ENCODE data around the gene TPP1.

Gene TPP1

GRCh38 chr11:6657346-6657745 lies 38.1 kb upstream of the TPP1 start:
- TF ChIP-seq CTCF (IDR thresholded peaks at IDR 0.05) (no peak), ZFX (IDR thresholded peaks at IDR 0.05; ENCODE audit: borderline replicate concordance) (no peak)
- H3K27ac ChIP-seq = no peak overlapping the region

- no peak overlapping the region for H3K27ac ChIP-seq
- TF ChIP-seq CTCF (IDR thresholded peaks at IDR 0.05) (no peak), ZFX (IDR thresholded peaks at IDR 0.05; ENCODE audit: borderline replicate concordance) (no peak)
These were observed 37.7 kb upstream of the TPP1 start for GRCh38 chr11:6656936-6657335.

- H3K27ac ChIP-seq = no peak overlapping the region
- no peak for TF ChIP-seq CTCF (IDR thresholded peaks at IDR 0.05)
- no peak for TF ChIP-seq ZFX (IDR thresholded peaks at IDR 0.05; ENCODE audit: borderline replicate concordance)
These were observed 37.3 kb upstream of the TPP1 start for GRCh38 chr11:6656584-6656915.

GRCh38 chr11:6655790-6656583 lies 36.8 kb upstream of the TPP1 start, which contains the start of gene DCHS1:
TSS of gene DCHS1 (minus strand) at chr11:6655809. CDS start at chr11:6641613, 14,196 bp downstream.
- TF ChIP-seq ZFX (IDR thresholded peaks at IDR 0.05; ENCODE audit: borderline replicate concordance) = no peak
- TF ChIP-seq CTCF (IDR thresholded peaks at IDR 0.05) = no peak
- H3K27ac ChIP-seq = no peak within 1 kb of the TSS

DNA sequence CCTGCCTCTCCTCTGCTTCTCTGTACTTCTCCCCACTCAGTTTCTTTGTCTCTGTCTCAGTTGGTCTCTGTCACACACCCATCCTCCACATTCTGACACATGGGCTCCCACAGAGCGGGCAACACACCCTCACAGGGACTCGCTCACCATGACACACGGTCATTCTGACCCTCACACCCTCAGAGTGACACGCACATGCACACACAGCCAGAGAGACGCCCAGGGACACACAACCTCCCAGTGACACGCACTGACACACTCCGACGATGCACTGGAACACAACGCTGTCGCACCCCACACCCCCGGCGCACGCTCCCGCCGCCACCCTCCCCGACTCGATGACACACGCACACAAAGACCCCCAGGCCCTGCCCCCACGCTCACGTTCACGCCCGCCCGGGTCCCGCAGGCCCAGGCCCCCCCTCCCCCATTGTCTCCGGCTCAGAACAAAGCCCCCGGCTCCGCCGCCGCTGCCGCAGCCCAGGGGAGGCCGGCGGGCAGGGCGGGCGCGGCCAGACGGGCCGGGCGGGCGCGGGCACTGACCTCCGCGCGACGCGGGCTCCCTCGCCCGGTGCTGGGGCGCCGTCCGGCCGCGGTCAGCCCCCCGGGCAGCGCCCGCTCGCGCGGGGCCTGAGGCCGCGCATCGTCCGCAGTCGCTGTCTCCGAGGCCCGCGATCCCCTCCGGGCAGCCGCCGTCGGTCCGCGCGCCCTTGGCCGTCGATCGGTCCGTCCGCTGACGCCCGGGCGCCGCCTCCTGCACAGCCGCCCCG lies 36.0 kb upstream of the TPP1 start:
- TF ChIP-seq CTCF (IDR thresholded peaks at IDR 0.05) (no peak), ZFX (IDR thresholded peaks at IDR 0.05; ENCODE audit: borderline replicate concordance) (no peak)
- H3K27ac ChIP-seq = no peak overlapping the region

DNA sequence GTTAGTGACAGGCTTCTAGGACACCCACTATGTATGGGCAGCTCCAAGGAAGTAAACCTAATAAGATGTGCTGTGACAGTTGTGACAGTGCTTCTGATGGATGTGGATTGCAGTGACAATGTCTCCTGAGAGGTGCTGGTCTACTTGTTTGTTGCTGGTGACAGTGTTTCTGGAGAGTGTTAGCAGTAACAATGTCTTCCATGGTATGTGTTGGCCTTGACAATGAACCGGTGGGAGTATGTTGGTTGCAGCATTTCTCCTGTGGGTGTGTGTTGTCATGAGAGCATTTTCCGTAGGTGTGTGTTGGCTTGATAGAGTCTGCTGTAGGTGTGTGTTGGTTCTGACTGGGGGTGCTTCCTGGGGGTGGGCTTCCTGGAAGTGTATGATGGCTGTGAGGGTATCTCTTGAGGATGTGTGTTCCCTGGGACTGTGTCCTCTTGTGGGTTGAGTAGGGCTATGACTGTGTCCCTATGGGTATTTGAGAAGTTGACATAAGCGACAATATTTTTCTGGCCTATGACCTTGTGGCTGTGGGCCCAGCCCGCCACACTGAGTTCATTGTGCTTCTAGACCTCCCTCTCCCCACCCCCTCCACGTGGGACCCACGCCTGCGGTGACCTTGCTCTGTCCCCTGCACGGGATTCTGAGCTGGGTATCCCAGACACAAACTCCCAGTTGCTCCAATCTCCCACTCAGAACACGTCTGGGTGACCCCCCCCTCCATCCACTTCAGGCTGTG lies 35.2 kb upstream of the TPP1 start:
- no peak overlapping the region for H3K27ac ChIP-seq

More for the DNA sequence above, 35.2 kb upstream of the TPP1 start:
- TF ChIP-seq ZFX (IDR thresholded peaks at IDR 0.05; ENCODE audit: borderline replicate concordance) = no peak
- TF ChIP-seq CTCF (IDR thresholded peaks at IDR 0.05) = no peak

Data from 22Rv1 (cell line).